Putamen (tissue), 1 donor: ENCODE data around the gene PRKAG3.
A peak's percentile ranks its signal among the peaks of the same experiment; 100 is the strongest.

Source experiments
- DNase-seq: peaks from one replicate; pipeline ENCODE4 v3.0.0-alpha.2; 2016; ENCODE audit warnings: low spot score

The PRKAG3 gene

DNA sequence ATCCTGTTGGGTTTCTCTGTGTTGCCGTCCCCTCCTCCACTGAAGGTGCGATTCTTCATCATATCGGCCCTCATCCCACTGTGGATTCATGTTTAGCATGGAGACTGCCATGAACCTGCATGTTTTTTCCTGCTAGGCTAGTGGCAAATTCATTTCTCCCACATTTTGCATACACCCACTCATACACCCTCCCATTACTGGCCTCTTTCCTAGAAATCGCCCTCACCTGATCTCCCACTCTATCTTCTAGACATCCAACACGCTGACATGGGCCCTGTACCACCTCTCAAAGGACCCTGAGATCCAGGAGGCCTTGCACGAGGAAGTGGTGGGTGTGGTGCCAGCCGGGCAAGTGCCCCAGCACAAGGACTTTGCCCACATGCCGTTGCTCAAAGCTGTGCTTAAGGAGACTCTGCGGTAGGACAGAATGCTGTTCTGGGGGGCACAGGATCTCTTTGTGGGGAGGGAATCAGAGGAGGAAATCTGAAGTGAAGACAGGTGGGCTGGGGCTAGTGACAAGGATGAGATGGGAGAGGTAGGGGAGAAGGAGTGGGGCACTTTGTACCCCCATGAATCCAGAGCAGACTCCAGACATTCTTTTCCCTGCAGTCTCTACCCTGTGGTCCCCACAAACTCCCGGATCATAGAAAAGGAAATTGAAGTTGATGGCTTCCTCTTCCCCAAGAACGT lies 17.7 kb downstream of the PRKAG3 start:
- no peak for DNase-seq

DNA sequence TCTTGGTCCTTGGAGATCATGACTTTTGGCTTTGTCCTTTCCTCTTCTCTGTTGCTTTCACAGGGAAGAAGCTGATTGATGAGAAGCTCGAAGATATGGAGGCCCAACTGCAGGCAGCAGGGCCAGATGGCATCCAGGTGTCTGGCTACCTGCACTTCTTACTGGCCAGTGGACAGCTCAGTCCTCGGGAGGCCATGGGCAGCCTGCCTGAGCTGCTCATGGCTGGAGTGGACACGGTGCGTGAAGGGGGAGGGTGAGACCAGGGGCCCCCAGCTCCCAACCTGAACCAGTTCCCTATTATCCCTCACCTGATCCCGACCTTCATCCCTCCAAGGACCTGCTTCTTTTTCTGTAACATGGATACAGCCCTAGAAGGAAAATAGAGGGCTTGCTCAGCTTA lies 18.7 kb downstream of the PRKAG3 start:
- DNase-seq = no peak

DNA sequence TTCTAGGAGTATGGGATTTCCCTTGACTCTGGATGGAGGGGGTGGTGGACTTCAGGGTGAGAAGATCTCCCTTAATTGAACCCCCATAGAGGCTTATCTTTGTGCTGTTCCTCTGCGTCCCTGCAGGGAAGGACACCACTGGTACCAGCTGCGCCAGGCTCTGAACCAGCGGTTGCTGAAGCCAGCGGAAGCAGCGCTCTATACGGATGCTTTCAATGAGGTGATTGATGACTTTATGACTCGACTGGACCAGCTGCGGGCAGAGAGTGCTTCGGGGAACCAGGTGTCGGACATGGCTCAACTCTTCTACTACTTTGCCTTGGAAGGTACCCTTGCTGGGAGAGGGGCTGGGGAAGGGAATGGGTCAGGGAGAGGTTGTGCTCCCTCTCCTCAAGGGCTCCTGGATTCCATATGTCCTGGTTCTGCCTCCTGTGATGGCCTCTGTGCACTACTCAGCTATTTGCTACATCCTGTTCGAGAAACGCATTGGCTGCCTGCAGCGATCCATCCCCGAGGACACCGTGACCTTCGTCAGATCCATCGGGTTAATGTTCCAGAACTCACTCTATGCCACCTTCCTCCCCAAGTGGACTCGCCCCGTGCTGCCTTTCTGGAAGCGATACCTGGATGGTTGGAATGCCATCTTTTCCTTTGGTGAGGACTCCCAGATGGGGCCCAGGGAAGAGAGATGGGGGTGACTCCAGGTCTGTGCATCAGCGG lies 19.3 kb downstream of the PRKAG3 start:
- no peak for DNase-seq

DNA sequence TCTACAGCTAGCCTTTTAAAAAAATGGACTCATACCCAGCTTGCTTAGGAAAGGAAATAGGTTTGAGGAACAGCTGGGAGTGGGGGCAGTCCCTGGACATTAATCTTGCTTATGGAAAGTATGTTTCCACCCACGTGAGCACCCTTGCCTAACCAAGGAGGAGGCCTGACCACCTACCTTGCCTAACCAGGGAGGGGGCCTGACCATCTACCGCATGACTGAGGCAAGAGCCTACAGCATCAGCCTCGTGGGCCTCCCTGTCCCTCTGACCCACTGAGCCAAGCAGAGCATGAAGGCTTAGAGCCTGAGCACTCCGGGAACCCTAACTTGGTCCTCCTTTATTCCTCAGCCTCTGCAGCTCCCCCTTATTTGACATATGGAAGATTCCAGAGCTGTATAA lies 20.2 kb downstream of the PRKAG3 start:
- no peak for DNase-seq

DNA sequence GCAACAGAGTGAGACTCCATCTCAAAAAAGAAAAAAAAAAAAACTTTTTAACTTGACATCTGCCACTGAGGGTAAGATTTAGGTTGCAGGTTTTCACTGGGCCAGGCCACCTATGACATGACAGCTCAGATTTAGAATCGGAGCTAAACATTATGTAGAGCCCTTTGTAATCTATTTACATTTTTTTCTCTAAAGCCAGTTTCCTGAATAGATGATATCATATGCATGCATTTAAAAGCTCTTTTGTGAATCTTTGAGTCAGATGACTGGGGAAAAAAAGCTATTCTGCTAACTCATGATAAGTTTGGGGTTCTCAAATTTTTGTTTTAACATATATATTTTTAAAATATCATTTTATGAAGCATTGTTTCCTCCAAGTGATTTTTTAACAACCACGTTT lies 21.3 kb downstream of the PRKAG3 start:
- no peak for DNase-seq

DNA sequence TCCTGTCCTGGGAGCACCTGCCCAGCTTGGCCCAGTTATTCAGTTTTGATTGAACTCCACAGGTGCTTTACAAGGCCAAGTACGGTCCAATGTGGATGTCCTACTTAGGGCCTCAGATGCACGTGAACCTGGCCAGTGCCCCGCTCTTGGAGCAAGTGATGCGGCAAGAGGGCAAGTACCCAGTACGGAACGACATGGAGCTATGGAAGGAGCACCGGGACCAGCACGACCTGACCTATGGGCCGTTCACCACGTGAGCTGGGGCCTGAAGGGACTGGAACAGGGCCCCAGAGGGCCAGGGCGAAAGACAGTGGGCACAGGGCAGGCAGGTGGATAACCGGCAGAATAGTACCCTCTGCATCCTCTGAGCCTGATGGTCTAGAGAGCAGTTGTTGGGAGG lies 22.1 kb downstream of the PRKAG3 start:
- DNase-seq = no peak

DNA sequence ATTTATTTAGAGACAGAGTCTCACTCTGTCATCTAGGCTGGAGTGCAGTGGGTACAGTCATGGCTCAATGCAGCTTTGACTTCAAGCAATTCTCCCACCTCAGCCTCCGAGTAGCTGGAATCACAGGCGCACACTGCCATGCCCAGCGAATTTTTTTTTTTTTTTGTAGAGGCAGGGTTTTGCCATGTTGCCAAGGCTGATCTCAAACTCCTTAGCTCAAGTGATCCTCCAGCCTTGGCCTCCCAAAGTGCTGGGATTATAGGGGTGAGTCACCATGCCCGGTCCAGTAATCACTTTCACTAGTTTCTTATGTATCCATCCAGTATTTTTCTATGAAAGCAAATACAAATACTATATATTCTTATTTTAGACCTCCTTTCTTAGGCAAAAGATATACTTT lies 24.0 kb downstream of the PRKAG3 start:
- DNase-seq = no peak

DNA sequence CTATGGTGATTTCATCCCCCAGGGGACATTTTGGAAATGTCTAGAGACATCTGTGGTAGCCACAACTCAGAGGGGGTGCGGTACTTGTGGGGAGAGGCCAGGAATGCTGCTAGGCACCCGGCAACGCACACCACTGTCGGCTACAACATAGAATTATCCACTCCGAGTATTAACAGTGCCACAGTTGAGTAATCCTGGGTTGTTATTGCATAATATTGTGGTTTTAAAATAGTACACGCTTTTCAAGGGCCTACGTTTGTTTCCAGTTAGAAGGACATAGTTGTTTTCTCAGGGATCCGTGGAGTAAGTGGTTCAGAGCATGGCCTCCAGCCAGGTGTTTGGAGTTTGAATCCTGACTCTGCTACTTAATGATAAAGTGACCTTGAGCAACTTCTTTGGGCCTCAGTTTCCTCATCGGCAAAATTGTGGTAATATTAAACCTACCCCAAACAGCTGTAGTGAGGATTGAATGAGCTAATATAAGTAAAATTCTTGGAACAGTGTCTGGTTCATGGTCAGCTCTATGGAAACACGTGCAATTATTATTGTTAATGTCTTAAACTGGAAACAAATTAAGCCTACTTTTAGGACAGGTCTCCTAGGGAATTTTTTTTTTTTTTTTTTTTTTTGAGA lies 25.1 kb downstream of the PRKAG3 start:
- no peak for DNase-seq

DNA sequence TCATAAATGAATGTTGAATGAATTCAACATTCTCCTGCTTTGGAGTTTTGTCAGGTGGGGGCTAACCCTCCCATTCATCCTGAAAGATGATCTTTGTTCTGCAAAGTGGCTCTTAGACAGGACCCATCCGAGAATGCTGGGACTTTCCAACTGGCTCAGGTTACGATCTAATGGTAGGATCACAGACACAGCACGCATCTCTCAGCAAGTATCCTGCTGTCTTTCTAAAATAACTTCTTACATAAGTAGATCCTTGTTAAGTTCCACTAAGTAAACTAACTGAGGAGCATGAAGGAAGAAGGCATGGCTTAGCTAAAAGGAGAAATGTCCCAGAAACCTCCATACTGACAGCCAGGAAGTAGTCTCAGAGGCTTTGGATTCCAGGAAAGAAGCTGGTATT lies 26.0 kb downstream of the PRKAG3 start:
- no peak for DNase-seq

DNA sequence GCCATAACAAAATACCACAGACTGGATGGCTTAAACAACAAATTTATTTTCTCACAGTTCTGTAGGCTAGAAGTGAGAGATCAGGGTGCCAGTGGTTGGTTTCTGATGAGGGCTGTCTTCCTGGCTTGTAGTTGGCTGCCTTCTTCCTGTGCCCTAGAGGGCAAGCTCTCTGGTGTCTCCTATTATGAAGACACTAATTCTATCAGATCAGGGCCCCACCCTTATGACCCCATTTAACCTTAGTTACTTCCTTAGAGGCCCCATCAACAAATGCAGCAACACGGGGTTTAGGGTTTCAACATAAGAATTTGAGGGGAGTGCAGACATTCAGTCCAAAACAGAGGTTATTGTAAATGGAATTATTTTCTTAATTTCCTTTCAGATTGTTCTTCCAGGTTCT lies 26.8 kb downstream of the PRKAG3 start:
- DNase-seq = no peak

DNA sequence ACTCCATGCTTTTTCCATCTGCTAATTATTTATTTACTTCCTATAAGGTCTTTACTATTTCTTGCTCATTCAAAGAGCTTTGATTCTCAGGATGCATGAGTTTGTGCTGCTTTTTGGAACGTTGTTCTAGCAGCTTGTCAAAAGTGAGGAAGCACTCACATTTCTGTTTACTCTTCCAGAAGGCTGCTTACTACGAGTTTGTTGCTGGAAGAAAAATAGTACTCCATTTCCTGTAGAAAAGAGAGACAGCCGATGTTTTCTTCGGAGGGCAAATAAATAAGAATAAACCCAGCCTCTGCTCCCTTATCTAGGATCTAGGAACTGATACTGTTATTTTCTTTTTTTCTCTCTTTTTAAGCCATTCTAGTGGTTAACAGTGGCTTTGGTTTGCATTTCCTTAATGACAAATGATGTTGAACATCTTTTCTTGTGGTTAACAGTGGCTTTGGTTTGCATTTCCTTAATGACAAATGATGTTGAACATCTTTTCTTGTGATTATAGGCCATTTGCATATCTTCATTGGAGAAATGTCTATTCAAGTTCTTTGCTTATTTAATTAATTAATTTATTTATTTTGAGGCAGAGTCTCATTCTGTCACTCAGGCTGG lies 29.1 kb downstream of the PRKAG3 start:
- DNase-seq = no peak

DNA sequence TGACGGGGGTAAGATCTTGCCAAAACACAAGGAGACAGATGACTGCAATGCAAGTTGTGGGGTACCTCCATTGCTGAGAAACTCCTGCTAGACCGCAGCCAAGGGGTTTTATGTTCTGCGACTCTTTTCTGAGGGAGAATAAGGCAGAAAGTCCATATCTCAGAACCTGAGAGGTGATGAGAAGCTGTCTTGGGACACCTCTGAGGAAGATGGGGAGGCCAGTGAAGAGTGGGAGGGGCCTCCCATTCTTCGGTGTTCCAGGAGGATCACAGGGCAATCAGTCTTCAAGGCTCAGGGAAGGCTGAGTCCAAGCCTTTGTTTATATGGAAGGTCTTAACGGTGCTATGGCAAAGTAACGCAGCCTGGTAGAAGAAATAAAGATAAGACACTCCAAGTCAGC lies 31.6 kb downstream of the PRKAG3 start:
- no peak for DNase-seq

DNA sequence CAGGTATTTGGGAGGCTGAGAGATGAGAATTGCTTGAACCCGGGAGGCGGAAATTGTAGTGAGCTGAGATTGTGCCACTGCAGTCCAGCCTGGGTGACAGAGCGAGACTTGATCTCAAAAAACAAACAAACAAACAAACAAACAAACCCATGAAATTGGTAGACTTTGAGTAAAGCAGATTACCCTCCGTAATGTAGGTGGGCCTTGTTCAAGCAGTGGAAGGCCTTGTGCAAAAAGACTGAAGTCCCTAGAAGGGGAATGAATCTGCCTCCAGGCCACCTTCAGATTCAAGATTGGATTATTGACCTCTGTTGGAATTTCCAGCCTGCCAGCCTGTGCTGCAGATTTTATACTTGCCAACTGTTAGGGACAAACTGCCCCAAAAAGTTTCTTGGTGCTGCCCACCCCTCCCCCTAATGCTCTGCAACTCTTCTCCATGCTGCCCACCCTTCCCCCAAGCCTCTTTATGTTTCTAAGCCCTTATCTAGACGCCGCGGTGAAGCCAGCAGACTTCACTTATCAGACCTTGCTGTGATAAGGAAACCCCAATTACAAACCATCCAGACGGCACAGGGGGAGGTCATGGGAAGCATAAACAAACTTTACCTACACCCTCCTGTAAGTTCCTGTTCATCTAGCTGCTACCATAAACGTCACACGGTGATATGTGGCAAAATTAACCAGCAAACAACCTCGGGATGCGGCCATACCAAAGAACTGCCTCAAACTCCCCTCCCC lies 32.7 kb downstream of the PRKAG3 start:
- no peak for DNase-seq

DNA sequence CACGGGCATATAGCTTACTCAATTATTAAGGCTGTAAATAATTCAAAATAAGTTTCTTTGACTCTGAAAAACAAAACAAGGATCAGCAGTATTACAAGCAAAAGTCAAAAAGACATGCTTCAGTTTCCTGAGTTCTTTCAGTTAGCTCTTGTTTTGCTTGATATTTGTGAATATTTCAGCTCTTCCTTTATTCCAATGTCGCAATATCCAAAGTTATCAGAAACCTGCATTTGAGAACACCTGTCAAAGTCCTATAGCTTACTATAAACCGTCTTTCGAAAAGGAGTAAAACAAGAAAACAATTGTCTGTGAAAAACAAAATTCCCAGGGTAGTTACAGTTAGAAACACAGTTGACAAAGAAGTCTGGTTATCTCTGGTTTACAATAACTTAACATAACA lies 34.9 kb downstream of the PRKAG3 start:
- DNase-seq = no peak

DNA sequence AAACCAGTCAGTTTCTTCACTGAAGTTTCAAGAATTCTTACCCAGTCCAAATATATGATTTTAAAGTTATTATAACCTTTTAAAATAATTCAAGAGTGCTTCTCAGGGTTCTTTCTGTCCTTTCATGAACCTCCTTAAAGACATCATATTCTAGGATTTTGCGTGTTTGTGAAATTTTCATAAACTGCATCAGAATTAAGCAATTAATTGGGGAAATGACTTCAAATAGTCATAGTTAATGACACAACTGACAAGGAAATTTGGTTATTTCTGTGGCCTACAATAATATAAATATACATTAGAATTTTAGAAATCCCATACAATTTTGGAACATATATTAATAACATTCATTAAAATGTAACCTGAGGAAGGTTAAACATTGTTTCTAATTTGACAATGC lies 39.2 kb downstream of the PRKAG3 start:
- DNase-seq = no peak

DNA sequence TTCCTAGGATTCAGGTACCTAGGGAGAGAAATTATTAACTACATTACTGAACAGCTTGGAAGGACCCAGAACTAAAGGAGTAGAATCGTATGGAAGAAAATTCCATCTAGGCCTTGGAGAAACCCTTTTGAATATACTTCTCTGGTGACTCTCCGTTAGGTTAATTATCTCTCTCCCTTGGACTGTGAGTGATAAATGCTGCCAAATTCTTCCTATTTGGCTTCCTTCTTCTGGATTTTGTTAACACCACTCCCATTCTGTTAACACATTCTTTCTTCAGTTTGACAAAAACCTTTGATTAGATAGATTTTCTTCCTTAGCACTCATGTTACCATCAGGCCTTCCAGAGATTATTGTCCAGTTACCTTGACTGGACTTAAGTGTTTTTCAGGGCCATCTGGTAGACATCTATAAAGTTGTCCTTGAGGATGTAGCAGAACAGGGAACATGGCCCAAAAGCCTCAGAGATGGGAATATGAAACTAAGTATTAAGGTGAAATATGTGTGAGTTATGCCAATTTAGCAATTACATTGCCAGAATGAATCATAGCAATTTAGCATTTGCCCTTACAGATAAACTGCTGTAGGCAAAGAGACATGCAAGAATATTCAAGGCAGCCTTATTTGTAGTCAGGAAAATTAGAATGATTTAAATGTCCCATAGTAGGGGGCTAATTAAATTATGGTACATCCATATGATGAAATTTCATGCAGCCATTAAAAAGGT lies 42.9 kb downstream of the PRKAG3 start:
- DNase-seq = no peak

DNA sequence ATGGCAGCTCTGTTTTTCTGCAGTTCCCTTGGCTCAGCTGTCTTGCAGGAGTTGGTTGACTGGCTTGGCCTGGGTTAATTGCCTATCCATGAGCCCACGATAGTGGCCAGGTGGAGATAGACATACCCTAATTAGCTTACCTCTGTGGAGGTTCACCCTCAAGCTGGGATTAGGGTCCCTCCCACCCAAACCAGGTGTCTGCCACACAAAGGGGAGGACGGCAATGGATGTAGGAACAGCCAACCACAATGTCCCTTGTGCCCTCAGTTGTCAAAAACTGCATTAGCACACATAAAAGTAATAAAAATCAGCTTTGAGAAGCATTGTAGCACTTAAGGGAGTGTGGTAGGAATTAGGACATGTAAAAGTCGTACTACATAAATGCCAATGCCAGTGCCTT lies 45.5 kb downstream of the PRKAG3 start:
- no peak for DNase-seq

DNA sequence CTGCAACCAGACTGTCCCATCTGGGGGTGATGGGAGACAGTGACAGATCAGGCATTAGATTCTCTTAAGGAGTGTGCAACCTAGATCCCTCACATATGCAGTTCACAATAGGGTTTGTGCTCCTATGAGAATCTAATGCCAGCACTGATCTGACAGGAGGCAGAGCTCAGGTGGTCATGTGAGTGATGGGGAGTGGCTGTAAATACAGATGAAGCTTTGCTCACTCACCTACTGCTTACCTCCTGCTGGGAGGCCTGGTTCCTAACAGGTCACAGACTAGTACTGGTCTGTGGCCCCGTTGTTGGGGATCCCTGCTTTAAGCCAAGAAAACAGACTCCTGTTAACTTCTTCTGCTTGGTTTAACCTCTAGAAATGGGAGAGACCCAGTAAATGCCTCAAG lies 46.5 kb downstream of the PRKAG3 start:
- DNase-seq = no peak

DNA sequence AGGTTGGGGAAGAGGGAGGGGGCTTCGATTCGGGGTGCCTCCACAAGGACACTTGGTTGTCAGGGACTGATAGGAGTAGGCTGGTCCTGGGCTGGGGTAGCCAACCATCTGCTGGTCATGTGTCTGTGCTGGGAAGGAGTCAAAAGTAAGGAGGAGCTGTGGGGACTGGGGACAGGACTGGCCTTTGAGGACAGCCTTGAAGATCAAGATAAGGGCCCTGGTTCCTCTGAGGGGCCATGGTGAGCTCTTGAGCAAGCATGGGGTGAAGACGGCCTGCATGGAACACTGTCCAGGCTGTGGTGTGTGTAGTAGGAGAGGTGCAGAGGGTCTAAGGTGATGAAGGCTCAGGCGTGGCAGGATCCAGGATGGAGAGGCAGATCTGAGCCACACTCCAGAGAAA lies 47.9 kb downstream of the PRKAG3 start:
- DNase-seq = no peak

DNA sequence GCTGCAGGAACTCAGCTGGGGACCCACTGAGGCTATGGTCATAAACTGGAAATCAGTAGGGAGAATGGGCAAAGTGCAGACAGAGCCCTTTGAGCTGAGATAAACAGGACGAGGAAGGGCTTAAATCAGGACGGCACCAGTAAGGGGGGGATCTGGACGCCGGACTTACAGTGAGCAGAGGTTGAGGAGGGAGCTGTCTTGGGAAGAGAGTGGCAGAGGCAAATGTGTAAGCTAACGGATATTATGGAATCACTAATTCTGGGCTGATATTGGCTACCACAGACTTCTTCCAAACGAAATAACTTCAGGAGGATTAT lies 49.1 kb downstream of the PRKAG3 start:
- DNase-seq = no peak

DNA sequence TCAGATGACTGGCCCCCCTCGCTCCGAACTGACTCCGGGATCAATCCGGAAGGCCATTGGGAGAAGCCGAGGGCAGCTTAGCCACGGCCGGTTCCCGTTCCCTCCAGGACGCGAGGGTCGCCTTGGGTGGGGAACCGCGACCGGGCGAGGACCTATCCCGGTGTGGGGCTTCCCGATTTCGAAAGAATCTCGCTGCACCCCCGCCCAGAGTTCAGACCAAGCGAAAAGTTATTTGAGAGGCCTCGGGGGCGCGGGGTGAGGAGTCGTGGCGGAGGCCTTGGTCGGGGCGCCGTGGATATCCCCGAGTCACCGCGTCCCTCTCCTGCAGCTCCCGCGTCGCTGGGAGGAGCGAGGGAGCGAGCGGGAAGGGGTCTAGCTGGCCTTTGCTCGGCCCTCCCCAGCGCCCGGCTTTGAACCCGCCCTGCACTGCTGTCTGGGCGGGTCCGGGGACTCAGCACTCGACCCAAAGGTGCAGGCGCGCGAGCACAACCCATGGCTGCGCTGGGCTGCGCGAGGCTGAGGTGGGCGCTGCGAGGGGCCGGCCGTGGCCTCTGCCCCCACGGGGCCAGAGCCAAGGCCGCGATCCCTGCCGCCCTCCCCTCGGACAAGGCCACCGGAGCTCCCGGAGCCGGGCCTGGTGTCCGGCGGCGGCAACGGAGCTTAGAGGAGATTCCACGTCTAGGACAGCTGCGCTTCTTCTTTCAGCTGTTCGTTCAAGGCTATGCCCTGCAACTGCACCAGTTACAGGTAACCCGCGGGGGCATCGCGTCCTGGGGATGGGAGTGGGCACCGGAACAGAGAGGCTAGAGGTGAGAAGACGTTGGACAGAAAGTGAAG lies 49.7 kb downstream of the PRKAG3 start, which contains the start of gene CYP27A1:
TSS of gene CYP27A1 (plus strand) at position 457 of the 837 bp plus-strand sequence. CDS start at position 493, 36 bp downstream.
- DNase-seq = peak; percentile 71
